ENCODE results near the gene NCR1.
A peak's percentile ranks its signal among the peaks of the same experiment; 100 is the strongest.

The NCR1 gene

GRCh38 chr19:54881884-54882283 is 24.1 kb upstream of the NCR1 start:
- Histone ChIP-seq H3K9ac (ENCODE audit: low read depth, low read length, poor library complexity) (no peak overlapping the region), H3K79me1 (ENCODE audit: low read depth, low read length) (peaks cover 2% of the 10 kb centered on the region), H3K4me2 (ENCODE audit: insufficient read depth, low read length, poor library complexity, severe bottlenecking) (no peak overlapping the region), H3K9me3 (replicated peaks in 1 of 2; ENCODE audit: control insufficient read depth in 2 of 2, insufficient read depth in 1 of 2, low read depth in 1 of 2, low read length in 2 of 2) (peaks cover 0 to 2% of the 10 kb centered on the region in 2 donors), H3K36me3 (replicated peaks in 1 of 2; ENCODE audit: control insufficient read depth in 2 of 2, insufficient read depth in 2 of 2, low read length in 2 of 2) (no peaks in the 10 kb centered on the region), H2BK120ac (ENCODE audit: low read depth, low read length) (no peak overlapping the region), H4K8ac (ENCODE audit: low read depth, low read length) (no peak overlapping the region), H3K18ac (ENCODE audit: low read length) (no peak overlapping the region), H3K27ac (replicated peaks; ENCODE audit: low read length) (no peak overlapping the region), H2BK5ac (ENCODE audit: low read length) (no peak overlapping the region), H2BK15ac (ENCODE audit: low read length) (no peak overlapping the region), H4K91ac (ENCODE audit: low read depth, low read length, poor library complexity) (no peak overlapping the region), H3K14ac (ENCODE audit: low read length) (no peak overlapping the region), H2BK12ac (ENCODE audit: low read length) (no peak overlapping the region), H3K4me1 (ENCODE audit: control insufficient read depth in 2 of 2, insufficient read depth in 1 of 2, low read depth in 1 of 2, low read length in 2 of 2) (no peaks in the 10 kb centered on the region), H3K4ac (ENCODE audit: low read length) (no peak overlapping the region), H3K23ac (ENCODE audit: low read depth, low read length, poor library complexity) (no peak overlapping the region), H3K27me3 (ENCODE audit: control insufficient read depth in 3 of 3, insufficient read depth in 3 of 3, low read depth in 1 of 3, low read length in 3 of 3) (peaks cover 0 to 7% (median 2%) of the 10 kb centered on the region in 3 experiments), H2AFZ (ENCODE audit: low read length) (no peak overlapping the region), H3K4me3 (ENCODE audit: low read length in 2 of 2) (no peak overlapping the region), H2AK5ac (ENCODE audit: low read depth, low read length) (no peak overlapping the region)
- WGBS, 2 donors (ENCODE audit: extremely low coverage in 2 of 2, insufficient read length in 2 of 2, insufficient replicate concordance in 1 of 2) = no CpG with 5 or more reads among the region's 6 CpGs
- DNase-seq (ENCODE audit: low spot score) = no peak

GRCh38 chr19:54882758-54883157 is 23.2 kb upstream of the NCR1 start:
- Histone ChIP-seq H3K4me2 (ENCODE audit: insufficient read depth, low read length, poor library complexity, severe bottlenecking) (no peak overlapping the region), H3K4me3 (ENCODE audit: low read length in 2 of 2) (no peak overlapping the region), H3K4me1 (ENCODE audit: control insufficient read depth in 2 of 2, insufficient read depth in 1 of 2, low read depth in 1 of 2, low read length in 2 of 2) (no peaks in the 10 kb centered on the region), H3K36me3 (replicated peaks in 1 of 2; ENCODE audit: control insufficient read depth in 2 of 2, insufficient read depth in 2 of 2, low read length in 2 of 2) (no peaks in the 10 kb centered on the region), H2BK5ac (ENCODE audit: low read length) (no peak overlapping the region), H3K79me1 (ENCODE audit: low read depth, low read length) (peaks cover 2% of the 10 kb centered on the region), H2BK12ac (ENCODE audit: low read length) (no peak overlapping the region), H3K23ac (ENCODE audit: low read depth, low read length, poor library complexity) (no peak overlapping the region), H3K9me3 (replicated peaks in 1 of 2; ENCODE audit: control insufficient read depth in 2 of 2, insufficient read depth in 1 of 2, low read depth in 1 of 2, low read length in 2 of 2) (peaks cover 0 to 2% of the 10 kb centered on the region in 2 donors), H3K9ac (ENCODE audit: low read depth, low read length, poor library complexity) (no peak overlapping the region), H4K91ac (ENCODE audit: low read depth, low read length, poor library complexity) (no peak overlapping the region), H2BK15ac (ENCODE audit: low read length) (no peak overlapping the region), H3K27me3 (ENCODE audit: control insufficient read depth in 3 of 3, insufficient read depth in 3 of 3, low read depth in 1 of 3, low read length in 3 of 3) (peaks cover 0 to 7% (median 2%) of the 10 kb centered on the region in 3 experiments), H3K14ac (ENCODE audit: low read length) (no peak overlapping the region), H3K4ac (ENCODE audit: low read length) (no peak overlapping the region), H3K18ac (ENCODE audit: low read length) (no peak overlapping the region), H4K8ac (ENCODE audit: low read depth, low read length) (no peak overlapping the region), H3K27ac (replicated peaks; ENCODE audit: low read length) (no peak overlapping the region), H2BK120ac (ENCODE audit: low read depth, low read length) (no peak overlapping the region), H2AFZ (ENCODE audit: low read length) (no peak overlapping the region), H2AK5ac (ENCODE audit: low read depth, low read length) (no peak overlapping the region)
- no CpG with 5 or more reads among the region's 7 CpGs for WGBS, 2 donors (ENCODE audit: extremely low coverage in 2 of 2, insufficient read length in 2 of 2, insufficient replicate concordance in 1 of 2)
- no peak for DNase-seq (ENCODE audit: low spot score)

DNA sequence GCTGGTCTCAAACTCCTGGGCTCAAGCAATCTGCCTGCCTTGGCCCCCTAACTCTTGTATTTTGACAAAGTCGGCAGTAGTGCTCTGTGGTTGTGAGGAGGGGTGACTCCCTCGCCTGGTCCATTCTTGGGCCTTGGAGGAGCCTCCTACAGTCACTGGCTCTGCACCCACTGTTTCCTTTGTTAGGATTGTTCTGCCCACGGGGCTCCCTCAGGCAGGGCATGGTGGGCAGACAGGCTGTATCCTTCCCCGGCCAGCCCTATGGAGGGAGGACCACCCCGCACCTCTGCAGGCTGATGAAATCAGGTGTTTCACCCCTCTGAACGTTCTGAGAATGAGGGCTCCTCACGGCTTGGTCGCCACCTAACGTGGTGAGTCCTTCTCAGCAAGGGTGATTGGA is 22.7 kb upstream of the NCR1 start:
- peak overlapping the region; percentile 46 for H2AK5ac ChIP-seq (ENCODE audit: low read depth, low read length)
- no CpG with 5 or more reads among the region's 9 CpGs for WGBS, 2 donors (ENCODE audit: extremely low coverage in 2 of 2, insufficient read length in 2 of 2, insufficient replicate concordance in 1 of 2)
- H3K9ac ChIP-seq (ENCODE audit: low read depth, low read length, poor library complexity) = peak overlapping the region; percentile 77
- H3K36me3 ChIP-seq (replicated peaks in 1 of 2; ENCODE audit: control insufficient read depth in 2 of 2, insufficient read depth in 2 of 2, low read length in 2 of 2) = no peaks in the 10 kb centered on the region
- no peak overlapping the region for H4K8ac ChIP-seq (ENCODE audit: low read depth, low read length)
- H4K91ac ChIP-seq (ENCODE audit: low read depth, low read length, poor library complexity) = no peak overlapping the region
- H3K27ac ChIP-seq (replicated peaks; ENCODE audit: low read length) = no peak overlapping the region
- H3K27me3 ChIP-seq (ENCODE audit: control insufficient read depth in 3 of 3, insufficient read depth in 3 of 3, low read depth in 1 of 3, low read length in 3 of 3) = peaks cover 0 to 7% (median 2%) of the 10 kb centered on the region in 3 experiments
- no peak overlapping the region for H3K4me2 ChIP-seq (ENCODE audit: insufficient read depth, low read length, poor library complexity, severe bottlenecking)
- H2BK120ac ChIP-seq (ENCODE audit: low read depth, low read length) = no peak overlapping the region
- peaks cover 0 to 2% of the 10 kb centered on the region in 2 donors for H3K9me3 ChIP-seq (replicated peaks in 1 of 2; ENCODE audit: control insufficient read depth in 2 of 2, insufficient read depth in 1 of 2, low read depth in 1 of 2, low read length in 2 of 2)
- peak overlapping the region; percentile 76 for H3K18ac ChIP-seq (ENCODE audit: low read length)
- no peak overlapping the region for H3K4ac ChIP-seq (ENCODE audit: low read length)
- no peak for DNase-seq (ENCODE audit: low spot score)
- peak overlapping the region; percentile 67 for H2BK15ac ChIP-seq (ENCODE audit: low read length)
- H2AFZ ChIP-seq (ENCODE audit: low read length) = no peak overlapping the region
- H3K4me1 ChIP-seq (ENCODE audit: control insufficient read depth in 2 of 2, insufficient read depth in 1 of 2, low read depth in 1 of 2, low read length in 2 of 2) = no peaks in the 10 kb centered on the region
- H2BK12ac ChIP-seq (ENCODE audit: low read length) = no peak overlapping the region
- H3K14ac ChIP-seq (ENCODE audit: low read length) = peak overlapping the region; percentile 71
- peak overlapping the region; percentile 20 for H3K23ac ChIP-seq (ENCODE audit: low read depth, low read length, poor library complexity)
- H3K4me3 ChIP-seq (ENCODE audit: low read length in 2 of 2) = no peak overlapping the region
- peak overlapping the region; percentile 24 for H2BK5ac ChIP-seq (ENCODE audit: low read length)
- peaks cover 2% of the 10 kb centered on the region for H3K79me1 ChIP-seq (ENCODE audit: low read depth, low read length)

GRCh38 chr19:54888239-54888638 is 17.7 kb upstream of the NCR1 start:
- Histone ChIP-seq H4K91ac (ENCODE audit: low read depth, low read length, poor library complexity) (no peak overlapping the region), H3K18ac (ENCODE audit: low read length) (no peak overlapping the region), H2BK5ac (ENCODE audit: low read length) (no peak overlapping the region), H3K9me3 (replicated peaks in 1 of 2; ENCODE audit: control insufficient read depth in 2 of 2, insufficient read depth in 1 of 2, low read depth in 1 of 2, low read length in 2 of 2) (peaks cover 0 to 2% of the 10 kb centered on the region in 2 donors), H3K27ac (replicated peaks; ENCODE audit: low read length) (no peak overlapping the region), H3K79me1 (ENCODE audit: low read depth, low read length) (peaks cover 2% of the 10 kb centered on the region), H3K4me3 (ENCODE audit: low read length in 2 of 2) (no peak overlapping the region), H2BK12ac (ENCODE audit: low read length) (no peak overlapping the region), H4K8ac (ENCODE audit: low read depth, low read length) (no peak overlapping the region), H3K4ac (ENCODE audit: low read length) (no peak overlapping the region), H2AFZ (ENCODE audit: low read length) (no peak overlapping the region), H3K27me3 (ENCODE audit: control insufficient read depth in 3 of 3, insufficient read depth in 3 of 3, low read depth in 1 of 3, low read length in 3 of 3) (peaks cover 0 to 1% (median under 1%) of the 10 kb centered on the region in 3 experiments), H3K9ac (ENCODE audit: low read depth, low read length, poor library complexity) (no peak overlapping the region), H3K4me1 (ENCODE audit: control insufficient read depth in 2 of 2, insufficient read depth in 1 of 2, low read depth in 1 of 2, low read length in 2 of 2) (no peaks in the 10 kb centered on the region), H3K36me3 (replicated peaks in 1 of 2; ENCODE audit: control insufficient read depth in 2 of 2, insufficient read depth in 2 of 2, low read length in 2 of 2) (no peaks in the 10 kb centered on the region), H2BK15ac (ENCODE audit: low read length) (no peak overlapping the region), H3K23ac (ENCODE audit: low read depth, low read length, poor library complexity) (no peak overlapping the region), H2AK5ac (ENCODE audit: low read depth, low read length) (no peak overlapping the region), H2BK120ac (ENCODE audit: low read depth, low read length) (no peak overlapping the region), H3K4me2 (ENCODE audit: insufficient read depth, low read length, poor library complexity, severe bottlenecking) (no peak overlapping the region), H3K14ac (ENCODE audit: low read length) (no peak overlapping the region)
- no peak for DNase-seq (ENCODE audit: low spot score)
- WGBS, 2 donors (ENCODE audit: extremely low coverage in 2 of 2, insufficient read length in 2 of 2, insufficient replicate concordance in 1 of 2) = no CpG with 5 or more reads among the region's 10 CpGs

All from neuronal stem cell (in vitro differentiated cells).